Neuronal stem cell (in vitro differentiated cells): Measurements from ENCODE around the gene YY1AP1.

Experiments used
- DNase-seq: peaks from one replicate; pipeline ENCODE4 v3.0.0-alpha.2; 2013; ENCODE audit warnings: low spot score
- H2AFZ ChIP-seq: one replicate; pipeline ENCODE4 v1.6.1; 2013; ENCODE audit warnings: mild to moderate bottlenecking, low read length, inconsistent platforms
- H2AK5ac ChIP-seq: 2 replicates; pipeline ENCODE4 v1.6.1; 2013; ENCODE audit warnings: low read depth, mild to moderate bottlenecking, inconsistent platforms, low read length, moderate library complexity, mixed read lengths
- H2BK120ac ChIP-seq: 2 replicates; pipeline ENCODE4 v1.6.1; 2013; ENCODE audit warnings: low read depth, mild to moderate bottlenecking, inconsistent platforms, low read length, moderate library complexity, mixed read lengths
- H2BK12ac ChIP-seq: one replicate; pipeline ENCODE4 v1.6.1; 2013; ENCODE audit warnings: low read length, inconsistent platforms
- H2BK15ac ChIP-seq: 2 replicates; pipeline ENCODE4 v1.6.1; 2013; ENCODE audit warnings: mild to moderate bottlenecking, low read length, inconsistent platforms, mixed read lengths
- H2BK5ac ChIP-seq: one replicate; pipeline ENCODE4 v1.6.1; 2013; ENCODE audit warnings: inconsistent platforms, mild to moderate bottlenecking, low read length, moderate library complexity
- H3K14ac ChIP-seq: one replicate; pipeline ENCODE4 v1.6.1; 2013; ENCODE audit warnings: low read length, inconsistent platforms
- H3K18ac ChIP-seq: 2 replicates; pipeline ENCODE4 v1.6.1; 2013; ENCODE audit warnings: low read length, inconsistent platforms
- H3K23ac ChIP-seq: 2 replicates; pipeline ENCODE4 v1.6.1; 2013; ENCODE audit warnings: low read depth, mild to moderate bottlenecking, mixed read lengths, low read length, inconsistent platforms; ENCODE audit not compliant: poor library complexity
- H3K27ac ChIP-seq: replicated peaks from 3 replicates; pipeline ENCODE4 v1.5.1; 2013; ENCODE audit warnings: low read length, inconsistent platforms
- H3K27me3 ChIP-seq, 3 experiments: 2 replicates each; pipeline ENCODE4 v1.6.1; 2013; ENCODE audit warnings: low read length in 3 of 3, mild to moderate bottlenecking in 2 of 3, inconsistent platforms in 1 of 3, low read depth in 1 of 3, mixed read lengths in 1 of 3, moderate library complexity in 1 of 3; ENCODE audit not compliant: control insufficient read depth in 3 of 3, insufficient read depth in 3 of 3
- H3K36me3 ChIP-seq, 2 donors: replicated peaks in 1 of 2; 2 replicates each; pipeline ENCODE4 v1.6.1; 2013; ENCODE audit warnings: low read length in 2 of 2; ENCODE audit not compliant: control insufficient read depth in 2 of 2, insufficient read depth in 2 of 2
- H3K4ac ChIP-seq: 2 replicates; pipeline ENCODE4 v1.6.1; 2013; ENCODE audit warnings: inconsistent platforms, mild to moderate bottlenecking, low read length, moderate library complexity
- H3K4me1 ChIP-seq, 2 donors: 1 replicate in 1 of 2; 2 replicates in 1 of 2; pipeline ENCODE4 v1.6.1; 2013; ENCODE audit warnings: low read length in 2 of 2, low read depth in 1 of 2; ENCODE audit not compliant: control insufficient read depth in 2 of 2, insufficient read depth in 1 of 2
- H3K4me2 ChIP-seq: one replicate; pipeline ENCODE4 v1.6.1; 2013; ENCODE audit warnings: mild to moderate bottlenecking, low read length, inconsistent platforms; ENCODE audit not compliant: insufficient read depth, poor library complexity, severe bottlenecking
- H3K4me3 ChIP-seq, 2 donors: 2 replicates each; pipeline ENCODE4 v1.5.1; 2013; ENCODE audit warnings: low read length in 2 of 2, mild to moderate bottlenecking in 2 of 2, inconsistent platforms in 1 of 2, moderate library complexity in 1 of 2
- H3K79me1 ChIP-seq: one replicate; pipeline ENCODE4 v1.6.1; 2013; ENCODE audit warnings: low read depth, mild to moderate bottlenecking, inconsistent platforms, low read length, moderate library complexity
- H3K9ac ChIP-seq: one replicate; pipeline ENCODE4 v1.6.1; 2013; ENCODE audit warnings: mild to moderate bottlenecking, low read depth, low read length, inconsistent platforms; ENCODE audit not compliant: poor library complexity
- H3K9me3 ChIP-seq, 2 donors: replicated peaks in 1 of 2; 2 replicates each; pipeline versions ENCODE3 to v1.6.1; 2013; ENCODE audit warnings: low read length in 2 of 2, mild to moderate bottlenecking in 2 of 2, inconsistent platforms in 1 of 2, low read depth in 1 of 2, mixed read lengths in 1 of 2, moderate library complexity in 1 of 2; ENCODE audit not compliant: control insufficient read depth in 2 of 2, insufficient read depth in 1 of 2
- H4K8ac ChIP-seq: one replicate; pipeline ENCODE4 v1.6.1; 2013; ENCODE audit warnings: low read depth, mild to moderate bottlenecking, inconsistent platforms, low read length, moderate library complexity
- H4K91ac ChIP-seq: one replicate; pipeline ENCODE4 v1.6.1; 2013; ENCODE audit warnings: low read length, low read depth, mild to moderate bottlenecking, inconsistent platforms; ENCODE audit not compliant: poor library complexity
- WGBS, 2 donors: extraction: QIAGEN DNeasy Blood & Tissue Kit; methylation state at CpG; one replicate each; pipeline ENCODE4 v1.1.7; 2013; ENCODE audit warnings: missing lambda C conversion rate in 2 of 2, mixed read lengths in 1 of 2; ENCODE audit not compliant: insufficient read length in 2 of 2, insufficient replicate concordance in 1 of 2; ENCODE audit errors: extremely low coverage in 2 of 2; 5-methylcytosine and 5-hydroxymethylcytosine counted together

YY1AP1 gene

DNA sequence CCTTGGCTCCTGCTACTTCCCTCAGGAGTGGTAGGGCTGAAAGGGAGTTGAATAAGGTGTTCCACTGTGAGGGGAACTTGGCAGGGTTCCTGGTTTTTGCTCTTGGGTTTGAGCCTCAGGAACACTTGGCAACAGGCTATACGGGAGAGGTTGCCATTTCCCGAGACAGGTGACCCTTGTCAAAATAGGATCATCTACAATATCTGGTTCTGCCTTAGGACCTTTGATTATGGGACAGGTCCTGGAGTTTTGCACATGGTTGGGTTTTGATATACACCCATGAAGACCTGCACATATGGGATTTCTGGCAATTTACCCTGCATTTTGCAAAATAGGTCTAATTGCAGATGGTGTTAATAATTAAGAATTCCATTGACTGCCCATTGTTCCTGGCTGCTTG lies 31.1 kb downstream of the YY1AP1 start:
- no peak overlapping the region for H3K4me3 ChIP-seq
- no peak overlapping the region for H3K14ac ChIP-seq
- H2AK5ac ChIP-seq = no peak overlapping the region
- no peaks in the 10 kb centered on the region for H3K9me3 ChIP-seq
- H3K4me2 ChIP-seq = no peak overlapping the region
- DNase-seq = no peak
- no peak overlapping the region for H2BK12ac ChIP-seq
- no peak overlapping the region for H3K23ac ChIP-seq
- H3K36me3 ChIP-seq = peaks cover 17 to 47% of the 10 kb centered on the region in 2 donors
- no peak overlapping the region for H3K27ac ChIP-seq
- no peak overlapping the region for H4K8ac ChIP-seq
- no peak overlapping the region for H4K91ac ChIP-seq
- H2BK5ac ChIP-seq = no peak overlapping the region
- H3K4ac ChIP-seq = no peak overlapping the region
- no peak overlapping the region for H2AFZ ChIP-seq
- H3K79me1 ChIP-seq = no peaks in the 10 kb centered on the region
- no peaks in the 10 kb centered on the region for H3K4me1 ChIP-seq
- H2BK15ac ChIP-seq = no peak overlapping the region
- no peaks in the 10 kb centered on the region for H3K27me3 ChIP-seq
- no peak overlapping the region for H3K9ac ChIP-seq
- H2BK120ac ChIP-seq = no peak overlapping the region
- WGBS, 2 donors = no CpG with 5 or more reads among the region's 2 CpGs
- H3K18ac ChIP-seq = no peak overlapping the region

GRCh38 chr1:155652951-155653350 lies 35.6 kb downstream of the YY1AP1 start:
- DNase-seq = no peak
- Histone ChIP-seq H3K36me3 (peaks cover 0 to 6% of the 10 kb centered on the region in 2 donors), H2BK15ac (no peak overlapping the region), H3K9me3 (peaks cover 4 to 9% of the 10 kb centered on the region in 2 donors), H3K9ac (no peak overlapping the region), H2BK12ac (no peak overlapping the region), H4K91ac (no peak overlapping the region), H3K4me1 (peaks cover 0 to 2% of the 10 kb centered on the region in 2 donors), H4K8ac (no peak overlapping the region), H3K23ac (no peak overlapping the region), H2BK5ac (no peak overlapping the region), H3K4me3 (no peak overlapping the region), H3K14ac (no peak overlapping the region), H2BK120ac (no peak overlapping the region), H3K4ac (no peak overlapping the region), H3K27ac (no peak overlapping the region), H3K79me1 (no peaks in the 10 kb centered on the region), H3K27me3 (no peaks in the 10 kb centered on the region), H3K4me2 (no peak overlapping the region), H3K18ac (no peak overlapping the region), H2AK5ac (no peak overlapping the region), H2AFZ (no peak overlapping the region)
- WGBS, 2 donors = no CpG with 5 or more reads among the region's 3 CpGs

- Histone ChIP-seq H3K27ac (no peak overlapping the region), H4K8ac (no peak overlapping the region), H2BK12ac (no peak overlapping the region), H2BK15ac (no peak overlapping the region), H3K4me2 (no peak overlapping the region), H3K36me3 (no peaks in the 10 kb centered on the region), H3K9me3 (peaks cover 4 to 9% of the 10 kb centered on the region in 2 donors), H3K14ac (no peak overlapping the region), H3K9ac (no peak overlapping the region), H3K79me1 (no peaks in the 10 kb centered on the region), H3K27me3 (no peaks in the 10 kb centered on the region), H4K91ac (no peak overlapping the region), H3K4me1 (peaks cover 0 to 2% of the 10 kb centered on the region in 2 donors), H2AFZ (no peak overlapping the region), H2BK5ac (no peak overlapping the region), H3K4ac (no peak overlapping the region), H2AK5ac (no peak overlapping the region), H3K23ac (no peak overlapping the region), H3K4me3 (no peak overlapping the region), H2BK120ac (no peak overlapping the region), H3K18ac (no peak overlapping the region)
- WGBS, 2 donors = no CpG with 5 or more reads among the region's 3 CpGs
- DNase-seq = no peak
These were observed 36.5 kb downstream of the YY1AP1 start for GRCh38 chr1:155651861-155652661.

GRCh38 chr1:155650231-155650757 lies 38.3 kb downstream of the YY1AP1 start:
- H3K23ac ChIP-seq = no peak overlapping the region
- H3K4me3 ChIP-seq = no peak overlapping the region
- DNase-seq = no peak
- peaks cover 4 to 9% of the 10 kb centered on the region in 2 donors for H3K9me3 ChIP-seq
- no peak overlapping the region for H2BK120ac ChIP-seq
- no peak overlapping the region for H3K4ac ChIP-seq
- no peak overlapping the region for H4K8ac ChIP-seq
- no peak overlapping the region for H3K14ac ChIP-seq
- H3K9ac ChIP-seq = no peak overlapping the region
- no peak overlapping the region for H2AK5ac ChIP-seq
- no peak overlapping the region for H4K91ac ChIP-seq
- H3K27ac ChIP-seq = no peak overlapping the region
- H3K4me1 ChIP-seq = peaks cover 0 to 2% of the 10 kb centered on the region in 2 donors
- H3K36me3 ChIP-seq = no peaks in the 10 kb centered on the region
- no peak overlapping the region for H2BK12ac ChIP-seq
- no peak overlapping the region for H3K4me2 ChIP-seq
- no peaks in the 10 kb centered on the region for H3K79me1 ChIP-seq
- no peak overlapping the region for H2BK5ac ChIP-seq
- no CpG with 5 or more reads among the region's 7 CpGs for WGBS, 2 donors
- H3K27me3 ChIP-seq = no peaks in the 10 kb centered on the region
- H2AFZ ChIP-seq = no peak overlapping the region
- H3K18ac ChIP-seq = no peak overlapping the region
- no peak overlapping the region for H2BK15ac ChIP-seq
